Measurements from ENCODE around the gene CARNS1. TPM values are rescaled to one million over a fixed set of nuclear protein-coding genes. Genes with fewer than 3 reads are reported as not detected.

Gene CARNS1
- total and polyA plus RNA-seq, 7 donors: 2.1 to 27.5 (median 7.0) TPM

DNA sequence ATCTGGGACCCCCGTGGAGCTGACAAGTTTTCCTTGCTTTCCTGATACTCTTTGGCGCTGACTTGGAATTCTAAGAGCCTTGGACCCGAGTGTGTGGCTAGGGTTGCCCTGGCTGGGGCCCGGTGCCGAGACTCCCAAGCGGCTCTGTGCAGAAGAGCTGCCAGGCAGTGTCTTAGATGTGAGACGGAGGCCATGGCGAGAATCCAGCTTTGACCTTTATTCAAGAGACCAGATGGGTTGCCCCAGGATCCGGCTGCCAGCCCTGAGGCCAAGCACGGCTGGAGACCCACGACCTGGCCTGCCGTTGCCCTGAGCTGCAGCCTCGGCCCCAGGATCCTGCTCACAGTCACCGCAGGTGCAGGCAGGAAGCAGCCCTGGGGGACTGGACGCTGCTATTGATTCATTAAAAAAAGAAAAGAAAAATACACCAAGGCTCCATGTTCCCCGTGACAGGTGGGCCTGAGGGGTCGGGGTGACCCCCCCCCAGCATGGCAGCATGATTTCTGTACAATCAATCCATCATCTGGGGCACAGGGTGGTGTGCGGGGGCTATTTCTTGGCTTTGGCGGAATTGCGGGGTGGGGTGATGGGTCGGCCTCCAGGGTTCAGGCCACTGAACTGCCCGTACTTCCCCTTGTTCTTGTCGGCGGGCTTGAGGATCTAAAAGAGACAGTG lies 17.4 kb upstream of the CARNS1 start:
- no peak for TF ChIP-seq CTCF (IDR thresholded peaks at IDR 0.05)
- peaks cover 32% of the 10 kb centered on the region for H3K4me1 ChIP-seq
- H3K9me3 ChIP-seq: no peaks in the 10 kb centered on the region
- no peak overlapping the region for H3K4me3 ChIP-seq
- no peak for DNase-seq
- WGBS, 3 donors: 57 to 71% (median 61%) methylated on average over 24 of the region's 24 CpGs
- ATAC-seq: no peak
- intact Hi-C loops (cut with DNase I): no loop called here
- H3K36me3 ChIP-seq (ENCODE audit: insufficient read depth in 1 of 2, low read depth in 1 of 2): peaks cover 0 to 68% of the 10 kb centered on the region in 2 donors
- no peaks in the 10 kb centered on the region for H3K27me3 ChIP-seq (ENCODE audit: insufficient read depth in 3 of 3, low read length in 2 of 3)
- H3K27ac ChIP-seq: no peak overlapping the region

DNA sequence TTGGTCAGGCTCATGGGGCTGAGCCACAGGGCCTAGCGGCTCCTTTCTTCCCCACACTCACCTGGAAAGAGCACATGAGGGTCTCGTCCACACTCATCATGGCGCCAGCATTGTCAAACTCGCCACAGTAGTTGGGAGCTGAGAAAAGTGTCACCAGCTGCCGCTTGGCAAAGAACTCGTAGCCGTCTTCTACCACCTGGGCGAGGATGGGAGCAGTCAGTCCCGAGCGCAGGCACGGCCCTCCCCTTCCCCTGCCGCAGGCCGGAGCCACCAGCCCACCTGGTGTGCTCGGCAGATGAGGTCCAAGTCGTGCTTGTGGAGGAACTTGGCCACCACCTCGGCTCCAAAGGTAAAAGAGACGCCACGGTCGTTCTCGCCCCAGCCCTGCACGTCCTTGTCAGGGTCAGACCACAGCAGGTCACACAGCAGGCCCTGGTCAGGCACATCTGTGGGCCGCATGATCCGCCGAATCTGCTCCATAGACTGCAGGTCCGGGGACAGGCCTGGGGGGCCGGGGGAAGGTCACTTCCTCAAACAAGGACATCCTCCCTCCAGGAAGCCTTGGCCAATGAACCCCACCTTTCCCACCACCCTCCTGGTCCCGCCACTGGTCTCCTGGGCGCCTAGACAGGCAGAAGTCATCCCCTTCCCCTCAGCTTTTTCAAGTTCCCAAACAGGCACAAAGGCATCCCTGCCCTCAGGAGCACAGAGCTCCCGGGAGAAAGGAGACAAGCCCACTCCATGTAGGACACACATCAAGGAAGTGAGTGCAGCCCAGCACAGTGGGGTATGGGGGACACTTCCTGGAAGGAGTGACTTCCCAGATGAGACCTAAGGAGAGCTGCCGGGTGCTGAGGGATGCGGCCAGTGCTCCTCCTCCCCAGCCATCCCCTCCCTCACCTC lies 16.6 kb upstream of the CARNS1 start:
- no peak overlapping the region for H3K4me3 ChIP-seq
- no peak for DNase-seq
- H3K4me1 ChIP-seq: peaks cover 32% of the 10 kb centered on the region
- no peak for TF ChIP-seq CTCF (IDR thresholded peaks at IDR 0.05)
- no peaks in the 10 kb centered on the region for H3K27me3 ChIP-seq (ENCODE audit: insufficient read depth in 3 of 3, low read length in 2 of 3)
- H3K9me3 ChIP-seq: no peaks in the 10 kb centered on the region
- no peak for ATAC-seq
- H3K27ac ChIP-seq: no peak overlapping the region
- 76 to 82% (median 77%) methylated on average over 31 of the region's 31 CpGs for WGBS, 3 donors
- intact Hi-C loops (cut with DNase I): no loop called here
- peaks cover 0 to 65% of the 10 kb centered on the region in 2 donors for H3K36me3 ChIP-seq (ENCODE audit: insufficient read depth in 1 of 2, low read depth in 1 of 2)

GRCh38 chr11:67400251-67400941 lies 15.1 kb upstream of the CARNS1 start:
- TF ChIP-seq CTCF (IDR thresholded peaks at IDR 0.05): no peak
- DNase-seq: no peak
- H3K4me1 ChIP-seq: peaks cover 32% of the 10 kb centered on the region
- peaks cover 0 to 54% of the 10 kb centered on the region in 2 donors for H3K36me3 ChIP-seq (ENCODE audit: insufficient read depth in 1 of 2, low read depth in 1 of 2)
- H3K27me3 ChIP-seq (ENCODE audit: insufficient read depth in 3 of 3, low read length in 2 of 3): no peaks in the 10 kb centered on the region
- 31 to 44% (median 35%) methylated on average over 23 of the region's 23 CpGs for WGBS, 3 donors
- peak overlapping the region; percentile 99 for H3K4me3 ChIP-seq
- peak overlapping the region; percentile 95 for H3K27ac ChIP-seq
- H3K9me3 ChIP-seq: no peaks in the 10 kb centered on the region
- no peak for ATAC-seq
- intact Hi-C loops (cut with DNase I): loop anchor here (2.0 to 5.0 kb wide), 2 partner anchors 67 to 106 kb away; partner anchors contain the start of gene TMEM134 (in 2 of the 2)

DNA sequence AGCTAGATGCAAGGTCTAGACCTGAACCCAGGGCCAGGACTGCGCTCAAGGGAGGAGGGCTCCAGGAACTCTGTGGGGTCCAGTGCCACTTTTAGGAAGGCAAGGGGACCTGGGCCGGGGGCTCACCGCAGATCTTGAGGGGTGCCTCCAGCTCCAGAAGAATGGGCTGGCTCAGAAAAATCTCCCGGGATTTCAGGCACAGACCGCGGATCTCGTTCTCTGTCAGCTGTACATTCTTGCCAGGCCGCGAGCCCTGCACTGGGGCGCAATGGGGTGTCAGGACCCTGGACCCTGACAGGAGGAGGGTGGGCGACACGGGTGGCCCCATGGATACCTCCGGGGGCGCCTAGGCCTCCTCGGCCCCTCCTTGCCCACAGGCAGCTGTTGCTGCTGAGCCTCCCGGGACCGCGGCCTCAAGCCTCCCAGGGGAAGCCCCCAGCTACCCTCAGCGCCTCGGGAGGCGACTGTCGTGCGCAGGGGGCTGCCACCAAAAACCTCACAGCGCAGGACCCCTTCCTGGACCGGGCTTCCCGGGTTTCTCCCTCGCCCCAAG lies 14.5 kb upstream of the CARNS1 start:
- TF ChIP-seq CTCF (IDR thresholded peaks at IDR 0.05): no peak
- Histone ChIP-seq H3K27ac (peak overlapping the region; percentile 95), H3K9me3 (no peaks in the 10 kb centered on the region), H3K4me3 (peak overlapping the region; percentile 99), H3K4me1 (peaks cover 32% of the 10 kb centered on the region), H3K27me3 (ENCODE audit: insufficient read depth in 3 of 3, low read length in 2 of 3) (no peaks in the 10 kb centered on the region), H3K36me3 (ENCODE audit: insufficient read depth in 1 of 2, low read depth in 1 of 2) (peaks cover 0 to 47% of the 10 kb centered on the region in 2 donors)
- intact Hi-C loops (cut with DNase I): loop anchor here (1.0 to 5.0 kb wide), 3 partner anchors 66 to 106 kb away; partner anchors contain the start of gene TMEM134 (in 2 of the 2)
- ATAC-seq (peak in 3 of 4 donors; percentile 11 to 29 (median 14)), DNase-seq (peak in 1 of 2 donors; percentile 71)
- 3 to 5% (median 3%) methylated on average over 16 to 27 of the region's 27 CpGs for WGBS, 3 donors
